BLaER1 (cell line): ENCODE data around the gene ZDHHC11.

Experiments used
- H3K27ac ChIP-seq: shearing (Covaris generic); formaldehyde crosslinking; 2 replicates; pipeline ENCODE4 v1.8.1; 2022
- H3K27me3 ChIP-seq: shearing (Covaris generic); formaldehyde crosslinking; 2 replicates; pipeline ENCODE4 v1.8.1; 2022
- H3K36me3 ChIP-seq: shearing (Covaris generic); formaldehyde crosslinking; 2 replicates; pipeline ENCODE4 v1.8.1; 2022
- H3K4me1 ChIP-seq: shearing (Covaris generic); formaldehyde crosslinking; 2 replicates; pipeline ENCODE4 v1.8.1; 2022
- H3K4me2 ChIP-seq: shearing (Covaris generic); formaldehyde crosslinking; 2 replicates; pipeline ENCODE4 v1.8.1; 2022
- H3K4me3 ChIP-seq: shearing (Covaris generic); formaldehyde crosslinking; 2 replicates; pipeline ENCODE4 v1.8.1; 2022
- H3K9ac ChIP-seq: shearing (Covaris generic); formaldehyde crosslinking; 2 replicates; pipeline ENCODE4 v1.8.1; 2022
- H3K9me3 ChIP-seq: shearing (Covaris generic); formaldehyde crosslinking; 2 replicates; pipeline ENCODE4 v1.8.1; 2022
- H4K20me1 ChIP-seq: shearing (Covaris generic); formaldehyde crosslinking; 2 replicates; pipeline ENCODE4 v1.8.1; 2022
- Cebpa-rat ChIP-seq: shearing (Covaris generic); IDR thresholded peaks from 2 replicates; pipeline ENCODE4 v1.8.1; 2022

Gene ZDHHC11

GRCh38 chr5:850511-851006 is at the start of gene ZDHHC11:
Gene ZDHHC11, minus strand, starts transcription at chr5:850986. Its CDS starts 384 bp downstream, at chr5:850602.
- H3K4me1 ChIP-seq: no peaks in the 10 kb centered on the region
- H3K4me2 ChIP-seq: no peak within 1 kb of the TSS
- H3K27me3 ChIP-seq: no peaks in the 10 kb centered on the region
- H3K4me3 ChIP-seq: no peak within 1 kb of the TSS
- no peaks in the 10 kb centered on the region for H3K9me3 ChIP-seq
- no peak within 1 kb of the TSS for H3K27ac ChIP-seq
- peaks cover 15% of the 10 kb centered on the region; the same call in 1 of the 2 replicates for H4K20me1 ChIP-seq
- no peak for TF ChIP-seq Cebpa-rat
- H3K36me3 ChIP-seq: no peaks in the 10 kb centered on the region
- H3K9ac ChIP-seq: no peak within 1 kb of the TSS

GRCh38 chr5:893711-894110 is 42.9 kb upstream of the ZDHHC11 start:
- Histone ChIP-seq H3K9me3 (no peaks in the 10 kb centered on the region), H3K9ac (peak overlapping the region; percentile 92), H4K20me1 (peaks cover 35% of the 10 kb centered on the region; the same call in 1 of the 2 replicates), H3K27ac (peak overlapping the region; percentile 92; the same call in 1 of the 2 replicates), H3K27me3 (no peaks in the 10 kb centered on the region), H3K36me3 (peaks cover 63% of the 10 kb centered on the region), H3K4me2 (peak overlapping the region; percentile 99), H3K4me3 (peak overlapping the region; percentile 94), H3K4me1 (peaks cover 32% of the 10 kb centered on the region)
- no peak for TF ChIP-seq Cebpa-rat

GRCh38 chr5:893137-893506 is 42.3 kb upstream of the ZDHHC11 start:
- Histone ChIP-seq H3K4me3 (peak overlapping the region; percentile 94), H3K27ac (peak overlapping the region; percentile 92), H3K4me2 (peak overlapping the region; percentile 99), H3K36me3 (peaks cover 69% of the 10 kb centered on the region), H3K9ac (peak overlapping the region; percentile 92), H3K4me1 (peaks cover 32% of the 10 kb centered on the region), H3K27me3 (no peaks in the 10 kb centered on the region), H3K9me3 (no peaks in the 10 kb centered on the region), H4K20me1 (peaks cover 41% of the 10 kb centered on the region)
- no peak for TF ChIP-seq Cebpa-rat

GRCh38 chr5:892394-893136 is 41.8 kb upstream of the ZDHHC11 start, which contains the start of the genes BRD9 and TRIP13:
Gene BRD9, minus strand, starts transcription at chr5:892801. Its CDS starts 144 bp downstream, at chr5:892657.
Gene TRIP13, plus strand, starts transcription at chr5:892884. Its CDS starts 115 bp downstream, at chr5:892999.
- H4K20me1 ChIP-seq: peaks cover 46% of the 10 kb centered on the region
- peak within 1 kb of the TSS; percentile 99 for H3K4me2 ChIP-seq
- TF ChIP-seq Cebpa-rat: no peak
- H3K27ac ChIP-seq: peak within 1 kb of the TSS; percentile 92
- no peaks in the 10 kb centered on the region for H3K27me3 ChIP-seq
- H3K36me3 ChIP-seq: peaks cover 74% of the 10 kb centered on the region
- peaks cover 32% of the 10 kb centered on the region for H3K4me1 ChIP-seq
- peak within 1 kb of the TSS; percentile 92 for H3K9ac ChIP-seq
- H3K4me3 ChIP-seq: peak within 1 kb of the TSS; percentile 94
- no peaks in the 10 kb centered on the region for H3K9me3 ChIP-seq

- Histone ChIP-seq H3K36me3 (peaks cover 78% of the 10 kb centered on the region), H3K9me3 (no peaks in the 10 kb centered on the region), H3K27ac (peak overlapping the region; percentile 92), H3K4me3 (peak overlapping the region; percentile 94), H3K9ac (peak overlapping the region; percentile 92), H3K4me2 (peak overlapping the region; percentile 99), H4K20me1 (peaks cover 53% of the 10 kb centered on the region), H3K27me3 (no peaks in the 10 kb centered on the region), H3K4me1 (peaks cover 32% of the 10 kb centered on the region)
- no peak for TF ChIP-seq Cebpa-rat
Observed at GRCh38 chr5:891837-892393, 41.1 kb upstream of the ZDHHC11 start.

- peaks cover 32% of the 10 kb centered on the region for H3K4me1 ChIP-seq
- H3K4me2 ChIP-seq: peak overlapping the region; percentile 99
- peak overlapping the region; percentile 94 for H3K4me3 ChIP-seq
- peaks cover 59% of the 10 kb centered on the region for H4K20me1 ChIP-seq
- no peaks in the 10 kb centered on the region for H3K27me3 ChIP-seq
- H3K36me3 ChIP-seq: peaks cover 78% of the 10 kb centered on the region
- no peaks in the 10 kb centered on the region for H3K9me3 ChIP-seq
- TF ChIP-seq Cebpa-rat: no peak
- H3K9ac ChIP-seq: peak overlapping the region; percentile 92
- H3K27ac ChIP-seq: peak overlapping the region; percentile 92
Observed at GRCh38 chr5:891117-891836, 40.5 kb upstream of the ZDHHC11 start.

- Histone ChIP-seq H3K4me1 (peaks cover 28% of the 10 kb centered on the region), H3K36me3 (peaks cover 78% of the 10 kb centered on the region)
Observed at GRCh38 chr5:889075-889710, 38.4 kb upstream of the ZDHHC11 start.

GRCh38 chr5:888638-889035 is 37.9 kb upstream of the ZDHHC11 start:
- H3K27ac ChIP-seq: no peak overlapping the region
- peaks cover 86% of the 10 kb centered on the region for H4K20me1 ChIP-seq
- no peaks in the 10 kb centered on the region for H3K27me3 ChIP-seq
- H3K4me3 ChIP-seq: no peak overlapping the region
- H3K36me3 ChIP-seq: peaks cover 81% of the 10 kb centered on the region
- H3K9ac ChIP-seq: peak overlapping the region; percentile 40; the same call in 1 of the 2 replicates
- H3K9me3 ChIP-seq: peaks cover 11% of the 10 kb centered on the region
- TF ChIP-seq Cebpa-rat: no peak
- H3K4me1 ChIP-seq: peaks cover 23% of the 10 kb centered on the region
- H3K4me2 ChIP-seq: no peak overlapping the region

More at GRCh38 chr5:889075-889710, 38.4 kb upstream of the ZDHHC11 start:
- H3K9me3 ChIP-seq: peaks cover 7% of the 10 kb centered on the region; the same call in 1 of the 2 replicates
- no peak overlapping the region for H3K27ac ChIP-seq
- H3K9ac ChIP-seq: no peak overlapping the region
- peaks cover 80% of the 10 kb centered on the region for H4K20me1 ChIP-seq
- H3K4me3 ChIP-seq: no peak overlapping the region
- H3K27me3 ChIP-seq: no peaks in the 10 kb centered on the region
- no peak for TF ChIP-seq Cebpa-rat
- no peak overlapping the region for H3K4me2 ChIP-seq
